A549 (cell line): Measurements from ENCODE around the gene MAP3K5.

Experiments
- BHLHE40 ChIP-seq: IDR thresholded peaks from 2 replicates; pipeline ENCODE4 v1.6.1; 2012; ENCODE audit warnings: low read depth, low read length, inconsistent platforms
- CTCF ChIP-seq: fragments of >200 bp; sonication (Bioruptor Twin); formaldehyde crosslinking; IDR thresholded peaks from 3 replicates; pipeline ENCODE4 v1.5.1; 2016
- EP300 ChIP-seq, 2 experiments: fragments of >200 bp; sonication (Bioruptor Twin); formaldehyde crosslinking; IDR thresholded peaks; 2 replicates in 1 of 2; 3 replicates in 1 of 2; pipeline ENCODE4 v1.6.1; 2016 to 2017
- GATA3 ChIP-seq: IDR thresholded peaks from 2 replicates; pipeline ENCODE4 v1.6.1; 2012; ENCODE audit warnings: borderline replicate concordance
- HDAC2 ChIP-seq: fragments of 200-600 bp; sonication (generic); IDR thresholded peaks from 2 replicates; pipeline ENCODE4 v1.6.1; 2016
- HOXA7 ChIP-seq: fragments of 250-450 bp; sonication (Bioruptor Pico); IDR thresholded peaks from 2 replicates; pipeline ENCODE4 v1.5.0; 2020; ENCODE audit warnings: mild to moderate bottlenecking, moderate library complexity
- MAFK ChIP-seq: fragments of 450-650 bp; IDR thresholded peaks from 2 replicates; pipeline ENCODE4 v1.6.1; 2014; ENCODE audit not compliant: partially characterized antibody
- MAX ChIP-seq: IDR thresholded peaks from 2 replicates; pipeline ENCODE4 v1.6.1; 2012
- ZFP36 ChIP-seq: fragments of 450-650 bp; IDR thresholded peaks from 2 replicates; pipeline ENCODE4 v1.6.1; 2014; ENCODE audit warnings: borderline replicate concordance; ENCODE audit not compliant: partially characterized antibody

GRCh38 chr6:136655239-136656014 is 136.8 kb downstream of the MAP3K5 start:
- no peak for TF ChIP-seq EP300 (IDR thresholded peaks at IDR 0.05)
- TF ChIP-seq CTCF: no peak
- TF ChIP-seq GATA3: no peak
- TF ChIP-seq HDAC2: no peak
- TF ChIP-seq HOXA7 (CRISPR knock-in tag): no peak
- TF ChIP-seq ZFP36: no peak
- no peak for TF ChIP-seq MAX
- TF ChIP-seq BHLHE40: no peak
- TF ChIP-seq MAFK: no peak
